Stomach (tissue), 9 donors: Measurements from ENCODE around the gene ELF4. TPM values are rescaled to one million over a fixed set of nuclear protein-coding genes. Genes with fewer than 3 reads are reported as not detected.

Experiments used
- DNase-seq, 2 donors: peaks; one replicate each; pipeline versions ENCODE4 v3.0.0 to v3.0.0-alpha.2; 2013 to 2019
- H3K27ac ChIP-seq, 5 donors: fragments of 200-600 bp in 4 of 5; sonication (generic) in 4 of 5; one replicate each; pipeline ENCODE4 v1.5.1; 2013 to 2019; ENCODE audit warnings: mild to moderate bottlenecking in 1 of 5, moderate library complexity in 1 of 5
- H3K27me3 ChIP-seq, 3 donors: fragments of 200-600 bp; sonication (generic); one replicate each; pipeline ENCODE4 v1.5.1; 2017 to 2019; ENCODE audit warnings: mixed run types in 1 of 3
- H3K36me3 ChIP-seq, 4 donors: fragments of 200-600 bp; sonication (generic); 1 replicate in 3 of 4; 2 replicates in 1 of 4; pipeline ENCODE4 v1.5.1; 2016 to 2019
- H3K4me1 ChIP-seq, 4 donors: fragments of 200-600 bp; sonication (generic); one replicate each; pipeline ENCODE4 v1.5.1; 2016 to 2019
- H3K4me3 ChIP-seq, 4 donors: fragments of 200-600 bp; sonication (generic) in 3 of 4; one replicate each; pipeline ENCODE4 v1.5.1; 2016 to 2019; ENCODE audit warnings: mild to moderate bottlenecking in 1 of 4
- H3K9me3 ChIP-seq, 4 donors: fragments of 200-600 bp; sonication (generic); one replicate each; pipeline ENCODE4 v1.5.1; 2016 to 2019
- CTCF ChIP-seq, 7 experiments: fragments of 450-650 bp in 4 of 7; fragments of 200-600 bp in 3 of 7; sonication (generic) in 3 of 7; IDR thresholded peaks; one replicate each; pipeline ENCODE4 v1.5.1; 2016 to 2019; ENCODE audit warnings: antibody characterized with exemption in 7 of 7, control low read depth in 2 of 7, mild to moderate bottlenecking in 1 of 7
- EP300 ChIP-seq: sonication (generic); formaldehyde crosslinking; IDR thresholded peaks from one replicate; pipeline ENCODE4 v1.6.1; 2017; ENCODE audit warnings: antibody characterized with exemption
- POLR2A ChIP-seq, 4 donors: fragments of 450-650 bp; IDR thresholded peaks; one replicate each; pipeline ENCODE4 v1.6.1; 2016; ENCODE audit warnings: antibody characterized with exemption in 4 of 4, control low read depth in 2 of 4, mild to moderate bottlenecking in 1 of 4, moderate library complexity in 1 of 4
- POLR2AphosphoS5 ChIP-seq, 3 donors: sonication (generic); formaldehyde crosslinking; IDR thresholded peaks; one replicate each; pipeline ENCODE4 v1.6.1; 2016; ENCODE audit warnings: antibody characterized with exemption in 3 of 3
- WGBS, 5 donors: extraction: QIAGEN DNeasy Blood & Tissue Kit in 3 of 5; methylation state at CpG; one replicate each; pipeline versions ENCODE4 v1.1.5 to v1.1.7; 2013 to 2018; 5-methylcytosine and 5-hydroxymethylcytosine counted together
- intact Hi-C: fragments of 100-400 bp; cut with DNase I; formaldehyde crosslinking; loops from one replicate; pipeline ENCODE4 v1.15.1; 2023; ENCODE audit warnings: low total_unique reads
- polyA plus RNA-seq, 3 donors: library from polyadenylated mRNA; stranded (reverse); fragments of 200-250 nt; gene quantifications; one replicate each; pipeline ENCODE4 v1.2.3, GENCODE V29; 2013
- total RNA-seq, 5 donors: library from RNA; depleted of rRNA; stranded (reverse); fragments of >200 nt; gene quantifications; one replicate each; pipeline versions ENCODE4 v1.1.0 to v1.2.3, GENCODE V29; 2014 to 2016
- donor health status: healthy with polysubstance abuse.
- donor health status: Bipolar disorder and iron deficiency.
- donor health status: healthy.

Gene ELF4
- total and polyA plus RNA-seq, 8 donors, result 3.9 to 34.5 (median 12.7) TPM

GRCh38 chrX:130066975-130067615 is 43.2 kb downstream of the ELF4 start:
- intact Hi-C loops, result no loop called here
- Histone ChIP-seq H3K36me3 (peaks cover 10 to 71% (median 67%) of the 10 kb centered on the region in 4 donors), H3K9me3 (no peaks in the 10 kb centered on the region), H3K27ac (no peak overlapping the region), H3K4me1 (no peaks in the 10 kb centered on the region), H3K27me3 (no peaks in the 10 kb centered on the region), H3K4me3 (no peak overlapping the region)
- TF ChIP-seq EP300, result no peak
- no peak for TF ChIP-seq POLR2AphosphoS5 (IDR thresholded peaks at IDR 0.05)
- no peak for TF ChIP-seq CTCF (IDR thresholded peaks at IDR 0.05)
- TF ChIP-seq POLR2A (IDR thresholded peaks at IDR 0.05), result no peak
- 71 to 89% (median 81%) methylated on average over 10 to 15 of the region's 15 CpGs for WGBS, 5 donors
- no peak for DNase-seq

GRCh38 chrX:130060122-130061069 is 49.9 kb downstream of the ELF4 start:
- Histone ChIP-seq H3K4me1 (peaks cover 0 to 12% (median 4%) of the 10 kb centered on the region in 4 donors), H3K36me3 (peaks cover 0 to 21% (median 19%) of the 10 kb centered on the region in 4 donors), H3K9me3 (no peaks in the 10 kb centered on the region), H3K27me3 (no peaks in the 10 kb centered on the region), H3K4me3 (peak overlapping the region; percentile 46 to 55 (median 49)), H3K27ac (peak overlapping the region; percentile 61 to 84 (median 78))
- WGBS, 5 donors, result 1 to 40% (median 2%) methylated on average over 27 to 85 of the region's 87 CpGs
- peak in 1 of 3 donors; percentile 55 for TF ChIP-seq POLR2AphosphoS5 (IDR thresholded peaks at IDR 0.05)
- TF ChIP-seq CTCF (IDR thresholded peaks at IDR 0.05), result peak in 5 of 7 experiments; percentile 61 to 90 (median 78)
- TF ChIP-seq EP300, result no peak
- no peak for TF ChIP-seq POLR2A (IDR thresholded peaks at IDR 0.05)
- intact Hi-C loops, result no loop called here
- DNase-seq, result peak; percentile 83 to 91

- TF ChIP-seq POLR2A (IDR thresholded peaks at IDR 0.05), result no peak
- TF ChIP-seq CTCF (IDR thresholded peaks at IDR 0.05), result no peak
- no peak for TF ChIP-seq EP300
- TF ChIP-seq POLR2AphosphoS5 (IDR thresholded peaks at IDR 0.05), result no peak
- no peak overlapping the region for H3K4me3 ChIP-seq
- WGBS, 5 donors, result 61 to 86% (median 71%) methylated on average over 4 to 7 of the region's 7 CpGs
- no peaks in the 10 kb centered on the region for H3K27me3 ChIP-seq
- intact Hi-C loops, result no loop called here
- H3K4me1 ChIP-seq, result peaks cover 0 to 12% (median 4%) of the 10 kb centered on the region in 4 donors
- DNase-seq, result peak in 1 of 2 donors; percentile 32
- peaks cover 0 to 22% (median 17%) of the 10 kb centered on the region in 4 donors for H3K36me3 ChIP-seq
- H3K27ac ChIP-seq, result no peak overlapping the region
- no peaks in the 10 kb centered on the region for H3K9me3 ChIP-seq
These were observed 51.6 kb downstream of the ELF4 start for GRCh38 chrX:130058652-130059051.

DNA sequence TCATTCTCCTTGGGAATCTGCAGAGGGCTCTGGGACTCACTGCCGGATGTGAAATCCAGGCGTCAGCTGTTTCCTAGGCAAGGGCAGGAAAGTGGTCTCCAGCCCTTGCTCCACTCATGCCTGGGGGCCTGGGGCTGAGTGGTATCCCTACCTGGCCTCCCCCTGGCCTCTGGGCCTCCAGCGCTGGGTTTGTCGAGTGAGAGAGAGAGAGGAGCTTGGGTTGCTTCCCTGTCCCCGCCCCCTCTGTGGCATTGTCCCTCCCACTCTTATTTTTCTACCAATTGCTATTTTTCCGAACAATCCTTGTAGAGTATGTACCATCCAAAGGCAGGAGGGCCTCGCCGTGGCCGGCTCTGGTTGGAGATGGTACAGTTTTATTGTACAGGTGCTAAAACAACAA is 53.1 kb downstream of the ELF4 start:
- Histone ChIP-seq H3K27me3 (no peaks in the 10 kb centered on the region), H3K4me1 (peaks cover 0 to 12% (median 4%) of the 10 kb centered on the region in 4 donors), H3K36me3 (peaks cover 1 to 37% (median 31%) of the 10 kb centered on the region in 4 donors), H3K9me3 (no peaks in the 10 kb centered on the region), H3K27ac (no peak overlapping the region), H3K4me3 (no peak overlapping the region)
- DNase-seq, result no peak
- intact Hi-C loops, result no loop called here
- 70 to 83% (median 71%) methylated on average over 6 to 9 of the region's 9 CpGs for WGBS, 5 donors
- TF ChIP-seq POLR2A (IDR thresholded peaks at IDR 0.05) (no peak), EP300 (no peak), POLR2AphosphoS5 (IDR thresholded peaks at IDR 0.05) (no peak), CTCF (IDR thresholded peaks at IDR 0.05) (no peak)
